ENCODE data around the gene DIAPH2.

- no peak for TF ChIP-seq CTCF (IDR thresholded peaks at IDR 0.05)
- no peak for TF ChIP-seq EZH2 (IDR thresholded peaks at IDR 0.05; ENCODE audit: borderline replicate concordance, insufficient read depth, low read depth, low read length, poor library complexity, severe bottlenecking)
Observed at GRCh38 chrX:96820935-96821334, 136.3 kb downstream of the DIAPH2 start.

Measured in B cell (primary cell).